OCI-LY7 (cell line): ENCODE data around the gene SMARCA2.

Experiments
- EZH2phosphoT487 ChIP-seq: fragments of 200-600 bp; sonication (generic); IDR thresholded peaks from 2 replicates; pipeline ENCODE4 v1.6.1; 2018; ENCODE audit warnings: low read depth, borderline replicate concordance, mild to moderate bottlenecking, mixed run types, antibody characterized with exemption, low read length, moderate library complexity, mixed read lengths
- TF ChIP-seq, protein P1 (sequence below): fragments of 200-600 bp; sonication (generic); conservative IDR thresholded peaks from 2 replicates; pipeline ENCODE4 v1.5.1; 2014; ENCODE audit warnings: mild to moderate bottlenecking, antibody characterized with exemption, low read length, moderate library complexity, mixed read lengths

DNA sequence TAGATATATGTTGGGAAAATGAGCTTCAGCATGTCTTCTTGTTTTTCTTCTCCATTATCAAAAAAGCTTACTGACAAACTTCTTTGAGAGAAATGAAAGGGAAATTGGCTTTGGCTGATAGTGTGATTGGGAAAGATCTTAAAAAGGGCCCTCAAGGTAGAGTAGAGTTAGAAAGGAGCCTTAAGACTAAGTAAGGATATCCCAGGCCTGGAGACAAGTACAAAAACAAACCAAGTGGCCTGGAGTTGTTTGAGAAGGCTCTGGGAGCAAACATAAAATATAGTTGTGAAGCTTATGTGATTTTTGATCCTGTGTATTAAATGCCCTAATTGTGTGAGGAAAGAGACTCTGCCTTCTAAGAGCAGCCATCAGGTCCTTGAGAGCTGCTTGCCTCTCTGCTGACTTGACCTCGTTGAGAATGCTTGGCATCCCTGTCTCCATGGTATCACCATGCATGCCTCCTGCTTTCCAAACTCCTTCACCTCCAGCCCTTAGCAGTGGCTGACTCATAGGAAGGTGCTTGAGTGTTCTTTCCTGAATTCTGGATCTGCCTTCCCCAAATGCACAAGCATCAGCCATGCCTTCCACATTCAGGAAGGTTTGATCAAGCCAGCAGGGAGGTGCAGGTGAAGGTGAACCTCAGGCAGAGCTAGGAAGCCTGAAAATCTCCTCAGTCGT, 78.9 kb downstream of the SMARCA2 start:
- TF ChIP-seq, protein P1, sequence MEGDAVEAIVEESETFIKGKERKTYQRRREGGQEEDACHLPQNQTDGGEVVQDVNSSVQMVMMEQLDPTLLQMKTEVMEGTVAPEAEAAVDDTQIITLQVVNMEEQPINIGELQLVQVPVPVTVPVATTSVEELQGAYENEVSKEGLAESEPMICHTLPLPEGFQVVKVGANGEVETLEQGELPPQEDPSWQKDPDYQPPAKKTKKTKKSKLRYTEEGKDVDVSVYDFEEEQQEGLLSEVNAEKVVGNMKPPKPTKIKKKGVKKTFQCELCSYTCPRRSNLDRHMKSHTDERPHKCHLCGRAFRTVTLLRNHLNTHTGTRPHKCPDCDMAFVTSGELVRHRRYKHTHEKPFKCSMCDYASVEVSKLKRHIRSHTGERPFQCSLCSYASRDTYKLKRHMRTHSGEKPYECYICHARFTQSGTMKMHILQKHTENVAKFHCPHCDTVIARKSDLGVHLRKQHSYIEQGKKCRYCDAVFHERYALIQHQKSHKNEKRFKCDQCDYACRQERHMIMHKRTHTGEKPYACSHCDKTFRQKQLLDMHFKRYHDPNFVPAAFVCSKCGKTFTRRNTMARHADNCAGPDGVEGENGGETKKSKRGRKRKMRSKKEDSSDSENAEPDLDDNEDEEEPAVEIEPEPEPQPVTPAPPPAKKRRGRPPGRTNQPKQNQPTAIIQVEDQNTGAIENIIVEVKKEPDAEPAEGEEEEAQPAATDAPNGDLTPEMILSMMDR, result no peak
- no peak for TF ChIP-seq EZH2phosphoT487
